K562 (cell line): Measurements from ENCODE around the gene RTBDN. TPM values are rescaled to one million over a fixed set of nuclear protein-coding genes. Genes with fewer than 3 reads are reported as not detected.
A peak's percentile ranks its signal among the peaks of the same experiment; 100 is the strongest.

Source experiments
- CTCF ChIP-seq, 3 experiments: IDR thresholded peaks in 2 of 3; conservative IDR thresholded peaks in 1 of 3; 2 replicates each; pipeline ENCODE4 v1.5.1; 2011 to 2012; ENCODE audit warnings: low read length in 3 of 3, mild to moderate bottlenecking in 3 of 3, control low read depth in 2 of 3, improper control_type of control experiment in 1 of 3, inconsistent platforms in 1 of 3, low read depth in 1 of 3, mixed read lengths in 1 of 3, moderate library complexity in 1 of 3; ENCODE audit not compliant: insufficient read depth in 2 of 3
- CXXC5 ChIP-seq: fragments of 250-450 bp; sonication (Bioruptor Pico); IDR thresholded peaks from 2 replicates; pipeline ENCODE4 v1.8.0; 2022; ENCODE audit warnings: inconsistent platforms, mild to moderate bottlenecking, moderate library complexity
- ERF ChIP-seq: fragments of 450-650 bp; formaldehyde crosslinking; IDR thresholded peaks from 2 replicates; pipeline ENCODE4 v1.4.0; 2020; ENCODE audit warnings: mild to moderate bottlenecking, mixed read lengths
- ESRRA ChIP-seq: fragments of 450-650 bp; IDR thresholded peaks from 2 replicates; pipeline ENCODE4 v1.6.1; 2014; ENCODE audit warnings: low read depth, mild to moderate bottlenecking, moderate library complexity, borderline replicate concordance
- RNF2 ChIP-seq: sonication (generic); IDR thresholded peaks from 2 replicates; pipeline ENCODE4 v1.6.1; 2016
- RNF219 ChIP-seq: fragments of 250-450 bp; sonication (Bioruptor Pico); IDR thresholded peaks from 2 replicates; pipeline ENCODE4 v1.5.0; 2022; ENCODE audit warnings: mild to moderate bottlenecking
- SMC3 ChIP-seq: conservative IDR thresholded peaks from 2 replicates; pipeline ENCODE4 v1.6.1; 2011; ENCODE audit warnings: low read depth, low read length, improper control_type of control experiment; ENCODE audit not compliant: insufficient read depth
- TAF7 ChIP-seq: fragments of 450-650 bp; IDR thresholded peaks from 2 replicates; pipeline ENCODE4 v1.6.1; 2016; ENCODE audit warnings: missing genetic modification characterization, missing compliant biosample characterization
- TRIM24 ChIP-seq, 2 experiments: fragments of 450-650 bp; IDR thresholded peaks; 2 replicates each; pipeline ENCODE4 v1.6.1; 2016
- ZBTB17 ChIP-seq: fragments of 450-650 bp; formaldehyde crosslinking; IDR thresholded peaks from 2 replicates; pipeline ENCODE4 v1.4.0; 2020; ENCODE audit warnings: mild to moderate bottlenecking
- ZNF586 ChIP-seq: fragments of 450-650 bp; formaldehyde crosslinking; conservative IDR thresholded peaks from 2 replicates; pipeline ENCODE4 v1.4.0; 2020; ENCODE audit warnings: mild to moderate bottlenecking, moderate library complexity
- polyA plus RNA-seq, 8 experiments: library from polyadenylated mRNA; depleted of rRNA in 4 of 8; stranded (reverse) in 5 of 8; unstranded in 3 of 8; fragments of >200 nt; fragmentation: Nextera tagmentation in 2 of 8; fragmentation: Illumina TruSeq in 1 of 8; extraction: Ambion mirVana in 2 of 8; extraction: Trizol in 1 of 8; gene quantifications; 2 replicates each; pipeline versions ENCODE4 v1.2.1 to v1.2.3, GENCODE V29; 2011 to 2014; ENCODE audit warnings: inconsistent platforms in 1 of 8, missing spikeins in 1 of 8
- total RNA-seq, 7 experiments: library from RNA; depleted of rRNA in 6 of 7; stranded (reverse); fragments of >200 nt in 6 of 7; fragmentation: Illumina TruSeq in 2 of 7; extraction: Trizol in 2 of 7; gene quantifications; 2 replicates each; pipeline versions ENCODE4 v1.2.1 to v1.2.3, GENCODE V29; 2011 to 2021; ENCODE audit warnings: low replicate concordance in 1 of 7
- TF ChIP-seq, protein P1 (sequence below), 2 experiments: fragments of 450-650 bp; IDR thresholded peaks; 2 replicates each; pipeline ENCODE4 v1.6.1; 2016; ENCODE audit warnings: mild to moderate bottlenecking in 2 of 2, borderline replicate concordance in 1 of 2, low read depth in 1 of 2, moderate library complexity in 1 of 2
- TF ChIP-seq, protein P2 (sequence below): sonication (generic); formaldehyde crosslinking; IDR thresholded peaks from 2 replicates; pipeline ENCODE4 v1.8.0; 2022; ENCODE audit warnings: mild to moderate bottlenecking, missing genetic modification reagents

The RTBDN gene
- total and polyA plus RNA-seq, 9 of the 15 experiments (the other 6 are each of a cell fraction or from before 2014, with no cell fraction given), result 0.20 to 2.3 (median 0.72) TPM; not detected in 1

DNA sequence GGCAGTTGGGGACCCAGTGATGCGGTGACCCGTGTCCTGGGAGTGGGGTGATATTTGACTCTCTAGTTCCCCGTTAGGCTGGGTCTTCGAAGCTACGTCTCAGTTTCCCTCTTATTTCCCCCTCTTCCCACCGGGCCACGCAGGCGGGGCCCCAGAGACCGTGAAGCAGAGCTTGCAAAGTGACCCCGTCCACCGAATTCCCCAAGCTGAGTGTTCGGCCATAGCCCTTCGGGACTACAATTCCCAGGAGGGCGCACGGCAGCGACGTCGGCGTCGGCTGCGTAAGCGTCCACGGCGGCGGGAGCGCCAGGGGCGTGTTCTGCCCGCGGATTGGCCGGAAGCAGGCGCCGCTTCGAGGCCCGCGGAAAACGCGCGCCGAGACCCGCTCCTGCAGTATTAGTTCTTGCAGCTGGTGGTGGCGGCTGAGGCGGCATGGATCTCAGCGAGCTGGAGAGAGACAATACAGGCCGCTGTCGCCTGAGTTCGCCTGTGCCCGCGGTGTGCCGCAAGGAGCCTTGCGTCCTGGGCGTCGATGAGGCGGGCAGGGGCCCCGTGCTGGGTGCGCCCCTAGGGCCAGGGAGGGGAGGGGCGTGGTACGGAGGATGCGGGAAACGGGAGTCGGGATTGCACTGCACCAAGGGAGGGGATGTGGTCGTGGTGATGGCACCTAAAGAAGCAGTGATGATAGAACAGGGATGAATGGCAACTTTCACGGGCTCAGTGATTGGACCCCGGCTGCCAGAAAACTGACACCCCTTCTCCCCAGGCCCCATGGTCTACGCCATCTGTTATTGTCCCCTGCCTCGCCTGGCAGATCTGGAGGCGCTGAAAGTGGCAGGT, 27.9 kb downstream of the RTBDN start, which contains the start of gene RNASEH2A (continued):
- TF ChIP-seq, protein P1, sequence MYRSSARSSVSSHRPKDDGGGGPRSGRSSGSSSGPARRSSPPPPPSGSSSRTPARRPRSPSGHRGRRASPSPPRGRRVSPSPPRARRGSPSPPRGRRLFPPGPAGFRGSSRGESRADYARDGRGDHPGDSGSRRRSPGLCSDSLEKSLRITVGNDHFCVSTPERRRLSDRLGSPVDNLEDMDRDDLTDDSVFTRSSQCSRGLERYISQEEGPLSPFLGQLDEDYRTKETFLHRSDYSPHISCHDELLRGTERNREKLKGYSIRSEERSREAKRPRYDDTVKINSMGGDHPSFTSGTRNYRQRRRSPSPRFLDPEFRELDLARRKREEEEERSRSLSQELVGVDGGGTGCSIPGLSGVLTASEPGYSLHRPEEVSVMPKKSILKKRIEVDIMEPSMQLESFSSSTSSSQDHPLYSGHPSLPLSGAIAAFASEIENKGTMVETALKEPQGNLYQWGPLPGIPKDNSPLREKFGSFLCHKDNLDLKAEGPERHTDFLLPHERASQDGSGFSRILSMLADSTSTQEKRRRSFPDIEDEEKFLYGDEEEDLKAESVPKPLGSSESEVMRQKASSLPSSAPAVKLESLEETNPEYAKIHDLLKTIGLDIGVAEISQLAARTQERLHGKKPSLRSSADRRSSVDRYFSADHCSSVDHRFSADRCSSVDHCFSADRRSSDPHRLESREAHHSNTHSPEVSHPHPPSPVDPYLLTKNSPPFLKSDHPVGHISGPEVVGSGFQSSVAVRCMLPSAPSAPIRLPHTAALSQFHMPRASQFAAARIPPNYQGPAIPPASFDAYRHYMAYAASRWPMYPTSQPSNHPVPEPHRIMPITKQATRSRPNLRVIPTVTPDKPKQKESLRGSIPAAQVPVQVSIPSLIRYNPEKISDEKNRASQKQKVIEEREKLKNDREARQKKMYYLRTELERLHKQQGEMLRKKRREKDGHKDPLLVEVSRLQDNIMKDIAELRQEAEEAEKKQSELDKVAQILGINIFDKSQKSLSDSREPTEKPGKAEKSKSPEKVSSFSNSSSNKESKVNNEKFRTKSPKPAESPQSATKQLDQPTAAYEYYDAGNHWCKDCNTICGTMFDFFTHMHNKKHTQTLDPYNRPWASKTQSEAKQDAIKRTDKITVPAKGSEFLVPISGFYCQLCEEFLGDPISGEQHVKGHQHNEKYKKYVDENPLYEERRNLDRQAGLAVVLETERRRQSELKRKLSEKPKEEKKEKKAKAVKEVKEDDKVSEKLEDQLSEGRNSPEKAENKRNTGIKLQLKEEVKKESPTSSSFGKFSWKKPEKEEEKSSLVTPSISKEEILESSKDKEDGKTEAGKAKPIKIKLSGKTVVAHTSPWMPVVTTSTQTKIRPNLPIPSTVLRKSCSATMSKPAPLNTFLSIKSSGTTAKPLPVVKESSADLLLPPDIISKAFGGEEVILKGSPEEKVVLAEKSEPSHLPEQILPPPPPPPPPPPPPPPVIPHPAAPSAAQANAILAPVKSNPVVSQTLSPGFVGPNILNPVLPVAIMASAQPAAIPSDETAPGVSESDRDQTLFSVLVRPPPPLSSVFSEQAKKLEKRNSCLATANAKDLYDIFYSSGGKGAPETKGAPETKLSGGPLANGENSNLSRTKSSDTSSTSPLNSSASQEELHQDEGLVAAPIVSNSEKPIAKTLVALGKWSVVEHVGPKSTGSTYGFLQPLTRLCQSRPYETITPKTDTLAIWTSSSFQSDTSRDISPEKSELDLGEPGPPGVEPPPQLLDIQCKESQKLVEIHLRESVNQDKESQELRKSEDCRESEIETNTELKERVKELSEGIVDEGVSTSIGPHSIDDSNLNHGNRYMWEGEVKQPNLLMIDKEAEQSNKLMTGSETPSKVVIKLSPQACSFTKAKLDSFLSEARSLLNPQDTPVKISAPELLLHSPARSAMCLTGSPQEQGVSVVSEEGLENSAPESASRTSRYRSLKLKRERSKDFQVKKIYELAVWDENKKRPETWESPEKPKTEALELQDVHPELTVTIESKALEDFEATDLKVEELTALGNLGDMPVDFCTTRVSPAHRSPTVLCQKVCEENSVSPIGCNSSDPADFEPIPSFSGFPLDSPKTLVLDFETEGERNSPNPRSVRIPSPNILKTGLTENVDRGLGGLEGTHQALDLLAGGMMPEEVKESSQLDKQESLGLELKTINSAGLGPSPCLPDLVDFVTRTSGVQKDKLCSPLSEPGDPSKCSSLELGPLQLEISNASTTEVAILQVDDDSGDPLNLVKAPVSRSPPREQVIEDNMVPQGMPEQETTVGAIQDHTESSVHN (IDR thresholded peaks at IDR 0.05; ENCODE audit: borderline replicate concordance in 1 of 2, low read depth in 1 of 2), result no peak
- TF ChIP-seq, protein P2, sequence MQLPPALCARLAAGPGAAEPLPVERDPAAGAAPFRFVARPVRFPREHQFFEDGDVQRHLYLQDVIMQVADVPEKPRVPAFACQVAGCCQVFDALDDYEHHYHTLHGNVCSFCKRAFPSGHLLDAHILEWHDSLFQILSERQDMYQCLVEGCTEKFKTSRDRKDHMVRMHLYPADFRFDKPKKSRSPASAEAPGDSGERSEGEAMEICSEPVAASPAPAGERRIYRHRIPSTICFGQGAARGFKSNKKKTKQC, result peak; percentile 38; the same call in 1 of the 2 replicates
- TF ChIP-seq CXXC5 (peak; percentile 98), TAF7 (tag) (peak; percentile 7; the same call in 1 of the 2 replicates), TRIM24 (IDR thresholded peaks at IDR 0.05) (no peak), SMC3 (0 out of 2 replicates have a peak, but pooled peaks have one; percentile 3), RNF219 (no peak), RNF2 (peak; percentile 66; the same call in 1 of the 2 replicates), CTCF (IDR thresholded peaks at IDR 0.05 in 2 of 3, conservative IDR thresholded peaks at IDR 0.05 in 1 of 3; ENCODE audit: insufficient read depth in 2 of 3, low read depth in 1 of 3, low read length in 3 of 3) (0 out of 6 replicates have a peak, but pooled peaks of 1 of the 3 experiments have one; percentile 15), ZBTB17 (0 out of 2 replicates have a peak, but pooled peaks have one; percentile 26), ERF (CRISPR knock-in tag) (0 out of 2 replicates have a peak, but pooled peaks have one; percentile 21), ESRRA (peak; percentile 42; the same call in 1 of the 2 replicates), ZNF586 (CRISPR knock-in tag) (no peak)
